Measurements from ENCODE around the gene EPSTI1.

DNA sequence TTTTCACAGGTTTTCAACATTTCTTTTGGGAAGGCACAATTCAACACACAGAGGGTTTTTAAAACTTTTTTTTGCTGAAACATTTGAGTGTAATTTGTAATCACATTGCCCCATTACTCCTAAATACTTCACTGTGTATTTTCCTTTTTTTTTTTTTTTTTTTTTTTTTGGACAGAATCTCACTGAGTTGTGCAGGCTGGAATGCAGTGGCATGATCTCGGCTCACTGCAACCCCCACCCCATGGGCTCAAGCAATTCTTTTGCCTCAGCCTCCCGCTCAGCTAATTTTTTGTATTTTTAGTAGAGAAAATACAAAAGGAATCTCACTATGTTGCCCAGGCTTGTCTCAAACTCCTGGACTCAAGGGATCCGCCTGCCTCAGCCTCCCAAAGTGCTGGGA lies 16.6 kb upstream of the EPSTI1 start:
- TF ChIP-seq, protein P1, sequence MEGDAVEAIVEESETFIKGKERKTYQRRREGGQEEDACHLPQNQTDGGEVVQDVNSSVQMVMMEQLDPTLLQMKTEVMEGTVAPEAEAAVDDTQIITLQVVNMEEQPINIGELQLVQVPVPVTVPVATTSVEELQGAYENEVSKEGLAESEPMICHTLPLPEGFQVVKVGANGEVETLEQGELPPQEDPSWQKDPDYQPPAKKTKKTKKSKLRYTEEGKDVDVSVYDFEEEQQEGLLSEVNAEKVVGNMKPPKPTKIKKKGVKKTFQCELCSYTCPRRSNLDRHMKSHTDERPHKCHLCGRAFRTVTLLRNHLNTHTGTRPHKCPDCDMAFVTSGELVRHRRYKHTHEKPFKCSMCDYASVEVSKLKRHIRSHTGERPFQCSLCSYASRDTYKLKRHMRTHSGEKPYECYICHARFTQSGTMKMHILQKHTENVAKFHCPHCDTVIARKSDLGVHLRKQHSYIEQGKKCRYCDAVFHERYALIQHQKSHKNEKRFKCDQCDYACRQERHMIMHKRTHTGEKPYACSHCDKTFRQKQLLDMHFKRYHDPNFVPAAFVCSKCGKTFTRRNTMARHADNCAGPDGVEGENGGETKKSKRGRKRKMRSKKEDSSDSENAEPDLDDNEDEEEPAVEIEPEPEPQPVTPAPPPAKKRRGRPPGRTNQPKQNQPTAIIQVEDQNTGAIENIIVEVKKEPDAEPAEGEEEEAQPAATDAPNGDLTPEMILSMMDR (IDR thresholded peaks at IDR 0.05) = no peak
- TF ChIP-seq POLR2A (IDR thresholded peaks at IDR 0.05) = no peak

All from breast epithelium (tissue), 3 donors.